ENCODE measurements around the gene MXD3. TPM values are rescaled to one million over a fixed set of nuclear protein-coding genes. Genes with fewer than 3 reads are reported as not detected.

MXD3 gene
- total and polyA plus RNA-seq, 7 donors, result 0.80 to 4.2 (median 2.3) TPM

- Histone ChIP-seq H3K36me3 (ENCODE audit: insufficient read depth in 1 of 2, low read depth in 1 of 2) (peaks cover 1 to 58% of the 10 kb centered on the region in 2 donors), H3K4me3 (no peak overlapping the region), H3K27ac (no peak overlapping the region), H3K27me3 (ENCODE audit: insufficient read depth in 3 of 3, low read length in 2 of 3) (no peaks in the 10 kb centered on the region), H3K9me3 (no peaks in the 10 kb centered on the region), H3K4me1 (no peaks in the 10 kb centered on the region)
- ATAC-seq (no peak), DNase-seq (no peak)
- WGBS, 3 donors, result 89 to 93% (median 91%) methylated on average over 19 of the region's 19 CpGs
- TF ChIP-seq, protein P1, sequence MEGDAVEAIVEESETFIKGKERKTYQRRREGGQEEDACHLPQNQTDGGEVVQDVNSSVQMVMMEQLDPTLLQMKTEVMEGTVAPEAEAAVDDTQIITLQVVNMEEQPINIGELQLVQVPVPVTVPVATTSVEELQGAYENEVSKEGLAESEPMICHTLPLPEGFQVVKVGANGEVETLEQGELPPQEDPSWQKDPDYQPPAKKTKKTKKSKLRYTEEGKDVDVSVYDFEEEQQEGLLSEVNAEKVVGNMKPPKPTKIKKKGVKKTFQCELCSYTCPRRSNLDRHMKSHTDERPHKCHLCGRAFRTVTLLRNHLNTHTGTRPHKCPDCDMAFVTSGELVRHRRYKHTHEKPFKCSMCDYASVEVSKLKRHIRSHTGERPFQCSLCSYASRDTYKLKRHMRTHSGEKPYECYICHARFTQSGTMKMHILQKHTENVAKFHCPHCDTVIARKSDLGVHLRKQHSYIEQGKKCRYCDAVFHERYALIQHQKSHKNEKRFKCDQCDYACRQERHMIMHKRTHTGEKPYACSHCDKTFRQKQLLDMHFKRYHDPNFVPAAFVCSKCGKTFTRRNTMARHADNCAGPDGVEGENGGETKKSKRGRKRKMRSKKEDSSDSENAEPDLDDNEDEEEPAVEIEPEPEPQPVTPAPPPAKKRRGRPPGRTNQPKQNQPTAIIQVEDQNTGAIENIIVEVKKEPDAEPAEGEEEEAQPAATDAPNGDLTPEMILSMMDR (IDR thresholded peaks at IDR 0.05), result no peak
- intact Hi-C loops (cut with DNase I), result no loop called here
These were observed 17.0 kb upstream of the MXD3 start for GRCh38 chr5:177328545-177329231.

DNA sequence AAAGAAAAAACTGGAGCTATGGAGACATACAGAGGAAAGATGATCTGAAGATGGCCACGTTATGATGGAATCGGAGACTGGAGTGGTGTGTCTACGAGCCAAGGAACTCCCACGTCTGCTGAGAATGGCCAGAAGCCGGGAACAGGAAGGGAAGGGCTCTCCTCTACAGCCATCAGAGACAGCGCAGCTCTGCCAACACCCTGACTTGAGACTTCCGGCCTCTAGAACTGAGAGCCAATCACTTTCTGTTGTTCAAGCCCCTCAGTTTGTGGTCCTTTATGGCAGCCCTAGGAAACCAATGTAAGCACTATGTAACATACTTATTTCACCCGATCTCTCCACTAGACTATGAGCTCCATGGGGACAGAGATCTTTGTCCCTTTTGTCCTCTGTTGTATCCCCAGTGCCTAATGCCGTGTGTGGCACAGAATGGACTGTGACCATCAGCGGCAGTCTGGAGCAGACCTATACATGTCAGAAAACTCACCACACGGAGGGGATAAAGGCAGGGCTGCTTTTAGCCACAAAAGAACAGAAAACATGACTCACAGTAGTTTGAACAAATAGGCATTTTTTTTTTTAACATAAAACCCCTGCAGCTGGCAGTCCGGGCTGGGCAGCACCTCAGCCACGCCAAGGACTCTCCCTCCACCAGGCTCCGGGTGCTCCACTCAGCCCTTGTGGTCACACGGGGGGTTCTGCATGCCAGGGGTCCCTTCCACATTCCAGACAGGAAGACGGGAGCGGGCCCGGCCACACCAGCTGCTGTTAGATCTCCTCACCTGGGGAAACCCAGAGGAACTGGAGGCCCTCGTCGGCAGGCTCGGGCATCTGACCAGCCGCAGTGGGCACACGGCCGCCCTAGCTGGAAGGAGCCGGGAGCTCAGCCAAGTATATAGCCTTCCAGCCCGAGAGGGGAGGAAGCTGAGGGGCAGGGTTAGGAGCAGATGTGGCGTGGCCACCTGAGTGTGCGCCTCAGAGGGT lies 16.1 kb upstream of the MXD3 start:
- Histone ChIP-seq H3K9me3 (no peaks in the 10 kb centered on the region), H3K27ac (peak overlapping the region; percentile 16), H3K27me3 (ENCODE audit: insufficient read depth in 3 of 3, low read length in 2 of 3) (no peaks in the 10 kb centered on the region), H3K4me1 (no peaks in the 10 kb centered on the region), H3K36me3 (ENCODE audit: insufficient read depth in 1 of 2, low read depth in 1 of 2) (peaks cover 0 to 50% of the 10 kb centered on the region in 2 donors), H3K4me3 (no peak overlapping the region)
- intact Hi-C loops (cut with DNase I), result no loop called here
- peak in 1 of 2 donors; percentile 50 for DNase-seq
- TF ChIP-seq, protein P1 (IDR thresholded peaks at IDR 0.05), result no peak
- WGBS, 3 donors, result 69 to 72% (median 71%) methylated on average over 28 of the region's 28 CpGs
- ATAC-seq, result peak in 3 of 4 donors; percentile 32 to 60 (median 54)

DNA sequence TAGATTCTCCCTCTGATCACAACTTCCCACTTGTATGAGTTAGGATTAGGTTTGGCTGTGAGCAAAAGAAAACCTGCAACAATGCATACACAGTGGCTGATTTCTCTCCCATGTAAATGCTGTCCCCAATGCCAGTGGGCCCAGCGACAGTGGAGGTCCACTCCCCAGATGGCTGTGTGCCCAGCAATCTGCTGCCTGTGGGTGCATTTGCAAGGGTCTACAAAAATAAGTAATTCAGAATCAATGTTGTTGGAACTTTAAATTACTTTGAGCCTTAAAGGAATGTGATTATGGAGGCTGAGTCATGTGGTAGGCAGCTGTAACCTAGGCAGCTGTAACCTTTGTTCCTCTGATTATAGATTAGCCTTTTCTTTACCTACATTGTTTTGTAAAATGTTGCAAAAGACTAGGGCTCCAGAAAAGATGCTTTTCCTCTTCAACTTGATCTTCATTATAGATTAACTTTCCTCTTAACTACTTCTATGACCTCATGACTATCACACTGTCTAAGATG lies 14.2 kb upstream of the MXD3 start:
- no peak overlapping the region for H3K27ac ChIP-seq
- TF ChIP-seq, protein P1 (IDR thresholded peaks at IDR 0.05), result no peak
- H3K4me3 ChIP-seq, result no peak overlapping the region
- peaks cover 0 to 40% of the 10 kb centered on the region in 2 donors for H3K36me3 ChIP-seq (ENCODE audit: insufficient read depth in 1 of 2, low read depth in 1 of 2)
- H3K4me1 ChIP-seq, result no peaks in the 10 kb centered on the region
- intact Hi-C loops (cut with DNase I), result no loop called here
- no peaks in the 10 kb centered on the region for H3K27me3 ChIP-seq (ENCODE audit: insufficient read depth in 3 of 3, low read length in 2 of 3)
- no peak for DNase-seq
- ATAC-seq, result no peak
- WGBS, 3 donors, result 73 to 81% (median 79%) methylated on average over 1 of the region's 1 CpG
- no peaks in the 10 kb centered on the region for H3K9me3 ChIP-seq

GRCh38 chr5:177320879-177321278 lies 9.2 kb upstream of the MXD3 start:
- Histone ChIP-seq H3K27me3 (ENCODE audit: insufficient read depth in 3 of 3, low read length in 2 of 3) (no peaks in the 10 kb centered on the region), H3K4me3 (no peak overlapping the region), H3K4me1 (no peaks in the 10 kb centered on the region), H3K9me3 (no peaks in the 10 kb centered on the region), H3K36me3 (ENCODE audit: insufficient read depth in 1 of 2, low read depth in 1 of 2) (peaks cover 0 to 9% of the 10 kb centered on the region in 2 donors), H3K27ac (no peak overlapping the region)
- DNase-seq (peak in 1 of 2 donors; percentile 42), ATAC-seq (no peak)
- intact Hi-C loops (cut with DNase I), result no loop called here
- 89 to 97% (median 90%) methylated on average over 7 of the region's 7 CpGs for WGBS, 3 donors
- TF ChIP-seq, protein P1 (IDR thresholded peaks at IDR 0.05), result no peak

Measured in psoas muscle (tissue), 8 donors.